Activated naive CD4-positive, alpha-beta T cell treated with anti-CD3 and anti-CD28 coated beads, Interleukin-2, amount 50 U/mL, for 72 hours (primary cell): Measurements from ENCODE around the gene EFCAB14. TPM values are rescaled to one million over a fixed set of nuclear protein-coding genes. Genes with fewer than 3 reads are reported as not detected.
A peak's percentile ranks its signal among the peaks of the same experiment; 100 is the strongest.
"Not testable (repeated sequence)": the region's sequence is repeated elsewhere in the genome, so short reads cannot be mapped to it uniquely, and the experiment has no call there.

ENCODE experiments used
- ATAC-seq, 2 donors: fragments of 150-1000 bp; cut with Tn5 transposase; 2 replicates each; pipeline ENCODE4 v1.10.0; 2021; ENCODE audit warnings: mild to moderate bottlenecking in 2 of 2, moderate library complexity in 2 of 2
- DNase-seq, 2 donors: peaks; one replicate each; pipeline ENCODE4 v3.0.0; 2021 to 2022; ENCODE audit warnings: low spot score in 2 of 2
- H3K27ac Mint-ChIP-seq, 2 donors: one replicate each; pipeline ENCODE4 v1.8.0; 2022; ENCODE audit warnings: mild to moderate bottlenecking in 2 of 2, mixed read lengths in 2 of 2
- H3K36me3 Mint-ChIP-seq, 2 donors: one replicate each; pipeline ENCODE4 v1.8.0; 2022; ENCODE audit warnings: mixed read lengths in 2 of 2
- H3K9me3 Mint-ChIP-seq, 2 donors: one replicate each; pipeline ENCODE4 v1.8.0; 2022; ENCODE audit warnings: mixed read lengths in 2 of 2
- total RNA-seq, 2 donors: library from RNA; stranded (reverse); gene quantifications; one replicate each; pipeline ENCODE4 v1.2.3, GENCODE V29; 2022

The EFCAB14 gene
- total RNA-seq, 2 donors from 2014 or later, result 41.4 to 45.1 TPM

GRCh38 chr1:46652321-46653100 lies 66.4 kb downstream of the EFCAB14 start:
- peaks cover 0 to 11% of the 10 kb centered on the region in 2 donors for H3K9me3 Mint-ChIP-seq
- ATAC-seq, result peak in 1 of 2 donors; percentile 43
- H3K36me3 Mint-ChIP-seq, result peaks cover 33 to 64% of the 10 kb centered on the region in 2 donors
- no peak for DNase-seq
- H3K27ac Mint-ChIP-seq, result no peak overlapping the region

- Mint-ChIP-seq H3K36me3 (peaks cover 32 to 73% of the 10 kb centered on the region in 2 donors), H3K9me3 (peaks cover 0 to 17% of the 10 kb centered on the region in 2 donors)
- not testable (repeated sequence) for H3K27ac Mint-ChIP-seq, DNase-seq, ATAC-seq
These were observed 67.8 kb downstream of the EFCAB14 start for GRCh38 chr1:46651152-46651551.

DNA sequence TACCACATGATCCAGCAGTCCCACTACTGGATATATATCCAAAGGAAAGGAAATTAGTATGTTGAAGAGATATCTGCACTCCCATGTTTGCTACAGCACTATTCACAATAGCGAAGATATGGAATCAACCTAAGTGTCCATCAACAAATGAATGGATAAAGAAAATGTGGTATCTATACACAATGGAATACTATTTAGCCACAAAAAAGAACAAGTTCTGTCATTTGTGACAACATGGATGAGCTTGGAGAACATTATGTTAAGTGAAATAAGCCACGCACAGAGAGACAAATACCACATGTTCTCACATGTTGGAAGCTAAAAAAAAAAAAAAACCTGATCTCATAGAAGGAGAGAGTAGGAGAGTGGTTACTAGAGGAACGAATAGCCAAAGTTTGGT lies 68.4 kb downstream of the EFCAB14 start:
- no peak for ATAC-seq
- Mint-ChIP-seq H3K9me3 (peaks cover 0 to 17% of the 10 kb centered on the region in 2 donors), H3K27ac (no peak overlapping the region), H3K36me3 (peaks cover 25 to 68% of the 10 kb centered on the region in 2 donors)
- no peak for DNase-seq

DNA sequence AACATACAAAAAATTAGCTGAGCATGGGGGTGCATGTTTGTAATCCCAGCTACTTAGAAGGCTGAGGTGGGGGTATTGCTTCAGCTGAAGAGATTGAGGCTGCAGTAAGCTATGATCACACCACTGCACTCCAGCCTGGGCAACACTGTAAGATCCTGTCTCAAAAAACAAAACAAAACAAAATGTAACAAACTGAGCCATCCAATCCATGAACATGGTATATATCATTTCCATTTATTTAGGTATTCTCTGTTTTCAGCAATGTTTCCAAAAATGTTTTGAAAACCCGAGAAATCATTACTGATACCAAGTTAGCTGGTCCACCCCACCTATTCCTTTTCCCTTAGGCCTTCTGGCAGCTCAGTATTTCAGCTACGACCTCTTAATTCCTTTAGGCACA lies 69.2 kb downstream of the EFCAB14 start:
- Mint-ChIP-seq H3K9me3 (peaks cover 0 to 14% of the 10 kb centered on the region in 2 donors), H3K36me3 (peaks cover 22 to 61% of the 10 kb centered on the region in 2 donors), H3K27ac (no peak overlapping the region)
- ATAC-seq, result no peak
- DNase-seq, result no peak

- peaks cover 19 to 52% of the 10 kb centered on the region in 2 donors for H3K36me3 Mint-ChIP-seq
- H3K9me3 Mint-ChIP-seq, result peaks cover 0 to 12% of the 10 kb centered on the region in 2 donors
- ATAC-seq, result peak; percentile 66 to 71
- H3K27ac Mint-ChIP-seq, result peak overlapping the region; percentile 16 to 42
- DNase-seq, result no peak
These were observed 71.3 kb downstream of the EFCAB14 start for GRCh38 chr1:46647611-46648010.

GRCh38 chr1:46646844-46647243 lies 72.1 kb downstream of the EFCAB14 start:
- no peak for DNase-seq
- Mint-ChIP-seq H3K36me3 (peaks cover 13 to 51% of the 10 kb centered on the region in 2 donors), H3K27ac (peak overlapping the region; percentile 10 to 42), H3K9me3 (peaks cover 0 to 12% of the 10 kb centered on the region in 2 donors)
- peak; percentile 85 to 87 for ATAC-seq

DNA sequence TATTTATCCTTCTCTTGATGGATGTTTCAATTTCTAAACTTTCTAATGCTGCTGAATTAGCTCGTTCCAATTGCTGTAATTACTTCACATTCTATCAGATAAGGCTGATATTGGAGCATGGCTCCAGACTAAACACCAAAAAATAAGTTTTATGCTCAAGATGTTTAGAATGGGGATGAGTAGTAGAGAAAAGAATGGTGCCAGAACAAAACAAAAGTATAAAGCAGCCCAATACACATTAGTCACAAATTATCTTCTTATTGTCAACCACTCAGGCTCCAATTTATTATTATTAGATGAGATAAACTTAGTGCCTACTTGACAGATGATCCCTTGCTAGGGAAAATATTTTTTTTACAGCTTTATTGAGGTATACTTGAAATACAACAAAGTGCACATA lies 72.6 kb downstream of the EFCAB14 start:
- DNase-seq, result no peak
- Mint-ChIP-seq H3K36me3 (peaks cover 8 to 50% of the 10 kb centered on the region in 2 donors), H3K27ac (peak overlapping the region; percentile 42 to 44), H3K9me3 (peaks cover 0 to 12% of the 10 kb centered on the region in 2 donors)
- no peak for ATAC-seq

- Mint-ChIP-seq H3K36me3 (peaks cover 8 to 49% of the 10 kb centered on the region in 2 donors), H3K9me3 (peaks cover 0 to 11% of the 10 kb centered on the region in 2 donors)
These were observed 73.1 kb downstream of the EFCAB14 start for GRCh38 chr1:46645815-46646214.

DNA sequence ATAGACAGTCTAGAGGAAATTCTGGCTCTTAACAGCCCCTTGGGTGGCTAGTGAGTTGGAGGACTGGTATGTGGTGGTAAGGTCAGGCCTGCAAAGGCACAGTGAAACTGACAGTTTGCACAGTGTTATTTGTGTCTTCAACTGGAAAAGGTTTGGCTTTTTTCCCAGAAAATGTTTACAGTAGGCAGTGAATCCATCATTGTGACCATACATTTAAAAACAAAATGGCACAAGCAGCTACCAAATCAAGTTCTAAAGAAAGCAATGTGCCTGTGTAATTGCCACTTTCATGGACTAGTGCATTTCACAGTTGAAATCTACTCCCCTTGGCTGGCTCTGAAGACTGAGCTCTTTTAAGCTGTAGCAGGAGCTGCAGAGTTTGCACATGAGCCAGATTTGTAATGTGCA lies 75.5 kb downstream of the EFCAB14 start:
- peaks cover 0 to 7% of the 10 kb centered on the region in 2 donors for H3K9me3 Mint-ChIP-seq
- DNase-seq (no peak), ATAC-seq (no peak)
- no peak overlapping the region for H3K27ac Mint-ChIP-seq
- peaks cover 0 to 24% of the 10 kb centered on the region in 2 donors for H3K36me3 Mint-ChIP-seq

More at GRCh38 chr1:46645815-46646214, 73.1 kb downstream of the EFCAB14 start:
- DNase-seq (no peak), ATAC-seq (no peak)
- no peak overlapping the region for H3K27ac Mint-ChIP-seq

GRCh38 chr1:46642115-46642680 lies 76.7 kb downstream of the EFCAB14 start:
- H3K9me3 Mint-ChIP-seq, result peaks cover 0 to 3% of the 10 kb centered on the region in 2 donors
- H3K36me3 Mint-ChIP-seq, result peaks cover 0 to 15% of the 10 kb centered on the region in 2 donors
- DNase-seq, result no peak
- ATAC-seq, result no peak
- H3K27ac Mint-ChIP-seq, result peak overlapping the region in 1 of 2 donors; percentile 40

DNA sequence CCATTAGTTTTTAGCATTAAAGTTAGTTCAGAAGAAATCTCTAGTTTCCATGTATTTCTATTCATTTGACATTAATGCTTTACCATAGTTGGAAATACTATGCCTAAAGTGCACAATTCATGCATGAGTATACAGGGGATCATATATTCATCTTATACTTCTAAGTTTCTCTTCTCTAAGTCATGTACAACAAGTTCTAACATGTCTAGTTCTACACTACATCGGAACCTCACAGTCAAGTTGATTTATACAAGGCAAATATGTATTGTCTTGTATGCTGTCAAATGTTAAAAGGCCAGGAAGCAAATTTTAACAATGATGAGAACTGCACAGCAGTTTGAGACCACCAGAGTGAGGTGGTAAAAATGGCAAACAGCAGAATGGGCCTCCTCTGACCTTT lies 79.4 kb downstream of the EFCAB14 start:
- Mint-ChIP-seq H3K9me3 (no peaks in the 10 kb centered on the region), H3K27ac (peak overlapping the region in 1 of 2 donors; percentile 42), H3K36me3 (peaks cover 0 to 8% of the 10 kb centered on the region in 2 donors)
- DNase-seq (no peak), ATAC-seq (no peak)

DNA sequence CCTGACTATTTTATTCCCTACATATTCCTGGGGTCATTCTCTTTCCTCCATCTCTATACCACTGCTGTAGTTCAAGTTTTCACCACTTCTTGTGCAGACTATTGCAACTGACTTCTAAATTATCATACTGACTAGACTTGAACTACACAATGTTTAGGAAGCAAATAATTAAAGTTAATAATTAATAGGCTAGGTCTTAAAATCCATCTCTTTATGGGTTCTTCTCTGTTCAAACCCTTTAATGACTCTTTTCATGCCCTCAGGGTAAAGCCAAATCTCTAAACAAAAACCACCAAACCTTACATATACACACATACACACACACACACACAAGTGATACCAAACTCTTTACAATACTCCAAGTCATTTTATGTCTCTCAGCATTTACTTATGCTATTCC lies 80.0 kb downstream of the EFCAB14 start:
- DNase-seq (no peak), ATAC-seq (no peak)
- Mint-ChIP-seq H3K27ac (peak overlapping the region in 1 of 2 donors; percentile 42), H3K9me3 (no peaks in the 10 kb centered on the region), H3K36me3 (peaks cover 0 to 8% of the 10 kb centered on the region in 2 donors)

- no peak for ATAC-seq
- DNase-seq, result no peak
- Mint-ChIP-seq H3K9me3 (no peaks in the 10 kb centered on the region), H3K27ac (peak overlapping the region in 1 of 2 donors; percentile 13), H3K36me3 (peaks cover 0 to 8% of the 10 kb centered on the region in 2 donors)
These were observed 81.3 kb downstream of the EFCAB14 start for GRCh38 chr1:46637444-46638083.

- DNase-seq, result no peak
- Mint-ChIP-seq H3K27ac (no peak overlapping the region), H3K9me3 (no peaks in the 10 kb centered on the region), H3K36me3 (no peaks in the 10 kb centered on the region)
- ATAC-seq, result no peak
These were observed 83.7 kb downstream of the EFCAB14 start for GRCh38 chr1:46635205-46635604.

- DNase-seq (no peak), ATAC-seq (no peak)
- Mint-ChIP-seq H3K9me3 (no peaks in the 10 kb centered on the region), H3K36me3 (no peaks in the 10 kb centered on the region), H3K27ac (no peak overlapping the region)
These were observed 88.2 kb downstream of the EFCAB14 start for GRCh38 chr1:46630719-46631118.
